SK-N-DZ (cell line): ENCODE results near the gene SRSF9.

ENCODE experiments used
- DNase-seq: peaks from one replicate; pipeline ENCODE4 v3.0.0-alpha.2; 2015; ENCODE audit warnings: low spot score
- small RNA-seq, 2 experiments: library from RNA; depleted of rRNA; stranded (forward); fragments of <200 nt; gene quantifications; one replicate each; pipeline ENCODE3, GENCODE V24; 2014

SRSF9 gene

DNA sequence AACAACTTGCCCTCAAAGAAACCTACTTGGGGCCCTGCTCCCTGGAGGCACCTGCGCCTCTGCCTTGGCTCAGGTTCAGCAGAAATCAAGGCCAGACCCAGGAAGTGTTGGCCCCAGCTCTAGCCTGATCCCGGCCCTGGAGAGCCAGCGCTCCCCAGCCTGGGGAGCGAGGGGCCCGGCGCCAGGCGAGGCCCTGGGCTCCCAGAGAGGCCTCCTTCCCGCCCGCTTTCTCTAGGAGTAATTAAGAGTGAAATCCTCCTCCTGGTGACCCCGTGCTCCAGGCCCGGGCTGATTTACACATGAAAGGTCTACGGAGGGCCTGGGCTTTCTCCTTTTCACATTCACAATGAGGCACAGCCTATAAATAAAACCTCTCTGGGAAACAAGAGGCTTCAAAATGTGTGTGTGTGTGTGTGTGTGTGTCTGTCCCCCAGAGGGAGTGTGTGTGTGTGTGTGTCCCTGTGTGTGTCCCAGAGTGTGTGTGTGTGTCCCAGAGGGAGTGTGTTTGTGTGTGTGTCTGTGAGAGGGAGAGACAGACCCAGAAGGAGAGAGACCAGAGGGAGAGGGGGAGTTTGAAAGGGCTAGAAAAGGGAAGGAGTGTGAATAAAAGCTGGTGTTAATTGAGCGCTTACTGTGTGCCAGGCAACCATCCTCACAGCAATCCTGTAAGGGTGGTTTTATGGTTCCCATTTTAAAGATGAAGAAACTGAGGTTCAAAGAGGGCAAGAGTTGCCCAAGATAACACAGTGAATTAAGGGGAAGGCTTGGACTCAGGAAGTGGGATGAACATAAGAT lies 55.5 kb downstream of the SRSF9 start:
- DNase-seq: no peak

DNA sequence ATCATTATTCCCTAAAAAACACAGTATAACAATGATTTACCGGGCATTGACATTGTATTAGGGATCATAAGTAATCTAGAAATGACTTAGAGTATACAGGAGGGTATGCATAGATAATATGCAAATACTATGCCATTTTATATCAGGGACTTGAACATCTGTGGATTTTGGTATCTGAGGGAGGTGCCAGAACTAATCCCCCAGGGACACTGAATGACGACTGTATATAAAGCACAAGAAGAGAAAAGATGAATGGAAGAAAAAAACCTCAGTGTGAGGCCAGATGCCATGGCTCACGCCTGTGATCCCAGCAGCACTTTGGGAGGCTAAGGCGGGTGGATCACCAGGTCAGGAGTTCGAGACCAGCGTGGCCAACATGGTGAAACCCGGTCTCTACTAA lies 57.1 kb downstream of the SRSF9 start:
- DNase-seq: no peak

Small RNA genes within 50 kb of the gene (small RNA-seq; reads per million reads assigned to genes)
- 0 reads per million in 2 experiments for gene RF00019
